Right lobe of liver (tissue), 6 donors: ENCODE results near the gene ARMC9. TPM values are rescaled to one million over a fixed set of nuclear protein-coding genes. Genes with fewer than 3 reads are reported as not detected.

Experiments
- ATAC-seq, 4 donors: fragments of 200-7000 bp; cut with Tn5 transposase; one replicate each; pipeline ENCODE4 v1.9.1; 2020; ENCODE audit warnings: mild to moderate bottlenecking in 4 of 4, moderate library complexity in 4 of 4
- DNase-seq, 3 donors: peaks; one replicate each; pipeline ENCODE4 v3.0.0-alpha.2; 2020
- H3K27ac ChIP-seq, 3 donors: fragments of 200-600 bp; one replicate each; pipeline ENCODE4 v1.8.0; 2022
- H3K27me3 ChIP-seq, 2 donors: fragments of 200-600 bp; one replicate each; pipeline ENCODE4 v1.8.0; 2022
- H3K36me3 ChIP-seq, 4 donors: fragments of 200-600 bp; sonication (generic) in 1 of 4; one replicate each; pipeline versions ENCODE4 v1.5.1 to v1.8.0; 2017 to 2022; ENCODE audit warnings: control low read depth in 1 of 4
- H3K4me1 ChIP-seq, 4 donors: fragments of 200-600 bp; sonication (generic) in 1 of 4; one replicate each; pipeline versions ENCODE4 v1.5.1 to v1.8.0; 2017 to 2022; ENCODE audit warnings: control low read depth in 1 of 4
- H3K4me3 ChIP-seq, 3 donors: fragments of 200-600 bp; one replicate each; pipeline ENCODE4 v1.8.0; 2022
- H3K9me3 ChIP-seq, 4 donors: fragments of 200-600 bp; sonication (generic) in 1 of 4; one replicate each; pipeline versions ENCODE4 v1.5.1 to v1.8.0; 2017 to 2022; ENCODE audit warnings: control low read depth in 1 of 4
- POLR2A ChIP-seq: fragments of 450-650 bp; IDR thresholded peaks from one replicate; pipeline ENCODE4 v1.6.1; 2017; ENCODE audit warnings: antibody characterized with exemption, mild to moderate bottlenecking
- WGBS: methylation state at CpG from one replicate; pipeline ENCODE4 v1.1.6; 2018; ENCODE audit warnings: low coverage, low lambda C conversion rate; ENCODE audit not compliant: insufficient coverage; ENCODE audit errors: missing lambda C conversion rate; 5-methylcytosine and 5-hydroxymethylcytosine counted together
- intact Hi-C, 2 donors: fragments of 100-400 bp; cut with DNase I; formaldehyde crosslinking; loops; one replicate each; pipeline versions ENCODE4 v1.11.2 to v1.14.1; 2022
- total RNA-seq, 6 experiments: library from RNA; depleted of rRNA in 2 of 6; stranded (reverse); fragments of >200 nt in 2 of 6; fragmentation: NEBNext Ultra II Directional in 3 of 6; extraction: Animal tissue kit (Norgen Biotek cat#: 25700) in 3 of 6; gene quantifications; one replicate each; pipeline versions ENCODE4 v1.1.0 to v1.2.4, GENCODE V29; 2016 to 2023
- TF ChIP-seq, protein P1 (sequence below), 4 donors: fragments of 200-600 bp in 3 of 4; fragments of 450-650 bp in 1 of 4; IDR thresholded peaks; one replicate each; pipeline versions ENCODE4 v1.5.1 to v1.8.0; 2016 to 2022; ENCODE audit warnings: antibody characterized with exemption in 4 of 4, mild to moderate bottlenecking in 2 of 4
- donor health status: DM: no; HTN: yes; CAD: no.
- donor health status: DM: no; HTN: no; CAD: no.
- donor health status: DM: no; HTN: no; CAD: no.
- donor health status: DM: no; HTN: yes; CAD: no.
- donor health status: DM: no; HTN: yes; CAD: no.

ARMC9 gene
- total RNA-seq, 6 experiments from 2014 or later = 1.5 to 7.7 (median 2.4) TPM

DNA sequence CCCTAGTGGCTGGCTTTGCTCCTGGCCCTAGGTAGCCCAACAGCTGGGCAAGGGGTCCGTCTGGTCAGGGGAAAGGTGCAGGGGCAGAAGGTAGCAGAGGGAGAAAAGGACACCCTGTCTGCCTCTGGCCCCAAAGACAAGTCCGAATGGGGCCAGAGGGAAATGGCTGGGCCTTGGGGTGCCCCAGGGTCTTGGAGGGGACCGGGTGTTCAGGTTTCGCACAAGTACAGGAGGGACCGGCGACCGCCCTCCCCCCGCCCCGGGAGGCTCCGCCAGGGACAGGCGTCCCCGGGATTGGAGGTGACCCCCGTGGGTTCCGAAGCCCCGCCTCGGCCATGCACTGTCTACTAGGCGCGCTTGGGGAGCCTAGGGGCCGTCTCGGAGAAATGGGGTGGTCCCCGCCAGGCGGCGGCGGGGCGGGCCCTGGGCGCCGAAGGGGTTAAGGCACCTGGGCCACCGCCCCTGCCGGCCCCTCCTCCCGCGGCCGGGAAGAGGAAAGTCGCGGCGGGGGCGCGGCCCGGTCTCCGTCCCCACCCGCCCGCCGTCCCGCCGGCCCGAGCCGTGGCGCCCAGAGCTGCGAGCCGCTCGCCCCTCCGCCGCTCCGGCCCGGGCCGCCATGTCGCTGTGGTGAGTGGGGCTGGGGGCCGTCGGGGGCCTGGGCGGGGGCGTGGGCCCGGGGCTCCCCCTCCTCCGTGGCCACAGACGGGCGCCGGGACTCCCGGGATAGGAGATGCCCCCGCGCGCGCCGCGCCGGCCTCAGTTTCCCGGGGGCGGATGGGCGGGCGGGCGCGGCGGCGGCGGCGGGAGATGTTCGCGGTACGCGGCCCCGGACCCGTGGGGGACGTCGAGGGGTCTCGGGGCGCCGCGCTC lies 197.0 kb downstream of the ARMC9 start, which contains the start of gene B3GNT7:
B3GNT7 (plus strand) TSS at position 523 of the 870 bp plus-strand sequence; CDS start at position 617, 94 bp downstream.
- ATAC-seq (no peak), DNase-seq (no peak)
- TF ChIP-seq POLR2A = no peak
- TF ChIP-seq, protein P1, sequence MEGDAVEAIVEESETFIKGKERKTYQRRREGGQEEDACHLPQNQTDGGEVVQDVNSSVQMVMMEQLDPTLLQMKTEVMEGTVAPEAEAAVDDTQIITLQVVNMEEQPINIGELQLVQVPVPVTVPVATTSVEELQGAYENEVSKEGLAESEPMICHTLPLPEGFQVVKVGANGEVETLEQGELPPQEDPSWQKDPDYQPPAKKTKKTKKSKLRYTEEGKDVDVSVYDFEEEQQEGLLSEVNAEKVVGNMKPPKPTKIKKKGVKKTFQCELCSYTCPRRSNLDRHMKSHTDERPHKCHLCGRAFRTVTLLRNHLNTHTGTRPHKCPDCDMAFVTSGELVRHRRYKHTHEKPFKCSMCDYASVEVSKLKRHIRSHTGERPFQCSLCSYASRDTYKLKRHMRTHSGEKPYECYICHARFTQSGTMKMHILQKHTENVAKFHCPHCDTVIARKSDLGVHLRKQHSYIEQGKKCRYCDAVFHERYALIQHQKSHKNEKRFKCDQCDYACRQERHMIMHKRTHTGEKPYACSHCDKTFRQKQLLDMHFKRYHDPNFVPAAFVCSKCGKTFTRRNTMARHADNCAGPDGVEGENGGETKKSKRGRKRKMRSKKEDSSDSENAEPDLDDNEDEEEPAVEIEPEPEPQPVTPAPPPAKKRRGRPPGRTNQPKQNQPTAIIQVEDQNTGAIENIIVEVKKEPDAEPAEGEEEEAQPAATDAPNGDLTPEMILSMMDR (IDR thresholded peaks at IDR 0.05) = no peak
- Histone ChIP-seq H3K4me1 (peaks cover 0 to 6% (median 0%) of the 10 kb centered on the region in 4 donors), H3K4me3 (peak within 1 kb of the TSS; percentile 25 to 41 (median 26)), H3K36me3 (no peaks in the 10 kb centered on the region), H3K9me3 (no peaks in the 10 kb centered on the region), H3K27me3 (no peaks in the 10 kb centered on the region), H3K27ac (no peak within 1 kb of the TSS)
- WGBS = 10% methylated on average over 2 of the region's 95 CpGs
- intact Hi-C loops = no loop called here

DNA sequence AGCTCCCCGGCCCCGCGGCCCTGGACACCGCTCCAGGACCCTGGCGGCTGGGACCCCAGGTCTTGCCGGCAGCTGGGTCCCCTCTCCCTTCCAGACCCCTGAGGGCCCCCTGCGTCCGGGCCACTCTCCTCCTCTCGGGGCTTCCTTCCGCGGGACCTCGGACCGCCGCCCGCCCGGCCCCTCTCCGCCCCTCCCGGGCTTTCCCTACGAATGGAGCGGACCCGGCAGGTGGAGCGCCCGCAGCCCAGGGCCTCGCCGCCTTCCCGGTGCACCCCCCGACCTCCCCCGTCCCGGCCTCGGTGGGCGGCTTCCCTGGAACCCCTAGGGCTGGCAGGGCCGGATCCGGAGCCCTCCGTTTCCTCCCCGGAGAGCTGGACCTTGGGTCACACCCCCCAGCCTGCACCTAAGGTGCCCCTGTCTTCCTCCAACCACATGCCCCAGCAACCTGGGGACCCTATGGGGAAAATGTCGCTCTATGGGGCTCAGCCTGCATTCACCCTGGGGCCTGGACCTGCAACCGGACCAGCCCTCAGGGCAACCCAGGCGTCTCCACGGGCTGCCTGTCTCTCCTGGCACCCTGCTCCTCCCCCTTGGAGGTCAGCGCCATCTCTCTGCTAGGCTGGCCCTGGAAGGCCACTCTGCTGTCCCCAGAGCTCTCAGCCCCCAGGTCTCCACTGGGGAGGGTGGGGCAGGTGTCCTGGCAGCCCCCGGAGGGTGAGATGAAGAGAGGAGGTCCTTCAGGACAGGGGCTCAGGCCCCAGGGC lies 197.8 kb downstream of the ARMC9 start:
- intact Hi-C loops = no loop called here
- H3K4me3 ChIP-seq = peak overlapping the region; percentile 25 to 41 (median 26)
- no peaks in the 10 kb centered on the region for H3K9me3 ChIP-seq
- DNase-seq (no peak), ATAC-seq (no peak)
- WGBS = 0% methylated on average over 7 of the region's 41 CpGs
- peaks cover 0 to 6% (median 0%) of the 10 kb centered on the region in 4 donors for H3K4me1 ChIP-seq
- no peaks in the 10 kb centered on the region for H3K27me3 ChIP-seq
- H3K27ac ChIP-seq = no peak overlapping the region
- H3K36me3 ChIP-seq = no peaks in the 10 kb centered on the region
- TF ChIP-seq, protein P1 (IDR thresholded peaks at IDR 0.05) = no peak
- no peak for TF ChIP-seq POLR2A

- WGBS = 62% methylated on average over 3 of the region's 22 CpGs
- no peaks in the 10 kb centered on the region for H3K36me3 ChIP-seq
- no peak overlapping the region for H3K27ac ChIP-seq
- no peak overlapping the region for H3K4me3 ChIP-seq
- intact Hi-C loops = no loop called here
- no peaks in the 10 kb centered on the region for H3K27me3 ChIP-seq
- TF ChIP-seq, protein P1 (IDR thresholded peaks at IDR 0.05) = no peak
- no peak for TF ChIP-seq POLR2A
- peaks cover 0 to 6% (median 0%) of the 10 kb centered on the region in 4 donors for H3K4me1 ChIP-seq
- ATAC-seq (no peak), DNase-seq (peak in 1 of 3 donors; percentile 22)
- no peaks in the 10 kb centered on the region for H3K9me3 ChIP-seq
These were observed 198.8 kb downstream of the ARMC9 start for GRCh38 chr2:231397011-231397927.

- Histone ChIP-seq H3K27ac (no peak overlapping the region), H3K27me3 (no peaks in the 10 kb centered on the region), H3K4me3 (no peak overlapping the region), H3K4me1 (peaks cover 0 to 6% (median 0%) of the 10 kb centered on the region in 4 donors), H3K9me3 (no peaks in the 10 kb centered on the region), H3K36me3 (no peaks in the 10 kb centered on the region)
- intact Hi-C loops = no loop called here
- WGBS = no CpG with 5 or more reads among the region's 28 CpGs
- no peak for TF ChIP-seq POLR2A
- TF ChIP-seq, protein P1 (IDR thresholded peaks at IDR 0.05) = no peak
- no peak for ATAC-seq
- DNase-seq = peak in 1 of 3 donors; percentile 50
These were observed 199.5 kb downstream of the ARMC9 start for GRCh38 chr2:231397928-231398294.
